Cerebellar nuclear complex (tissue), 1 donor: ENCODE data around the gene PSMD9.
"Not testable (repeated sequence)": the region's sequence is repeated elsewhere in the genome, so short reads cannot be mapped to it uniquely, and the experiment has no call there.

Experiments used
- DNase-seq, 2 experiments: peaks; one replicate each; lab custom pipeline; 2025; lab: John Stamatoyannopoulos, UW

Gene PSMD9, protein sequence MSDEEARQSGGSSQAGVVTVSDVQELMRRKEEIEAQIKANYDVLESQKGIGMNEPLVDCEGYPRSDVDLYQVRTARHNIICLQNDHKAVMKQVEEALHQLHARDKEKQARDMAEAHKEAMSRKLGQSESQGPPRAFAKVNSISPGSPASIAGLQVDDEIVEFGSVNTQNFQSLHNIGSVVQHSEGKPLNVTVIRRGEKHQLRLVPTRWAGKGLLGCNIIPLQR

DNA sequence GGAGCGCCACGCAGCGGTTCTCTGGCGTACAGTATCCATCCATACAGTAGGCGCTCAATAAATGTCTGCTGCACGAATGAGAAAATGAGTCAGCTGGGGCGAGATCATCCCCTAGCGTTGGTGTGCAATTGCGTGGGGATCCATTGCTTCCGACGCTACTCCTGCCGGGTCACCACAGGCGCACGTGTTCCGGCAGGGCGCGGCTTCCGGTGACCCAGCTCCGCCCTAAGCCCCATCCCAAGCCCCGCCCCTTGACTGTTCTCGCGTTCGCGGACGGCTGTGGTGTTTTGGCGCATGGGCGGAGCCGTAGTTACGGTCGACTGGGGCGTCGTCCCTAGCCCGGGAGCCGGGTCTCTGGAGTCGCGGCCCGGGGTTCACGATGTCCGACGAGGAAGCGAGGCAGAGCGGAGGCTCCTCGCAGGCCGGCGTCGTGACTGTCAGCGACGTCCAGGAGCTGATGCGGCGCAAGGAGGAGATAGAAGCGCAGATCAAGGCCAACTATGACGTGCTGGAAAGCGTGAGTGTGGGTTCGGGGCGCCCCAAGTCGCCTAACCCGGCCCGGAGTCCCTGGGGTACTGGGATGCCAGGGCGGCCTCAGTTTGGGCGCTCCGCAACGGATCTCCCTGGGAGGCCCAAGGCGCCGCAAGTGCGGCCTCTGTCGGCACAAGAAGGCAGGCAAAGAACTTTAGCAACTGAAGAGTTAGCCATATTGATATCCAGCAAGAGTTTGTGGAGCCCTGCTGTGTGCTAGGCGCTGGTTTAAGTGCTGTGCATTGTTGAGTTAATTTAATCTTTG lies at the start of gene PSMD9:
TSS of gene PSMD9 (plus strand) at position 313 of the 796 bp plus-strand sequence. CDS start at position 380, 67 bp downstream.
- peak; percentile 64 to 66 for DNase-seq

DNA sequence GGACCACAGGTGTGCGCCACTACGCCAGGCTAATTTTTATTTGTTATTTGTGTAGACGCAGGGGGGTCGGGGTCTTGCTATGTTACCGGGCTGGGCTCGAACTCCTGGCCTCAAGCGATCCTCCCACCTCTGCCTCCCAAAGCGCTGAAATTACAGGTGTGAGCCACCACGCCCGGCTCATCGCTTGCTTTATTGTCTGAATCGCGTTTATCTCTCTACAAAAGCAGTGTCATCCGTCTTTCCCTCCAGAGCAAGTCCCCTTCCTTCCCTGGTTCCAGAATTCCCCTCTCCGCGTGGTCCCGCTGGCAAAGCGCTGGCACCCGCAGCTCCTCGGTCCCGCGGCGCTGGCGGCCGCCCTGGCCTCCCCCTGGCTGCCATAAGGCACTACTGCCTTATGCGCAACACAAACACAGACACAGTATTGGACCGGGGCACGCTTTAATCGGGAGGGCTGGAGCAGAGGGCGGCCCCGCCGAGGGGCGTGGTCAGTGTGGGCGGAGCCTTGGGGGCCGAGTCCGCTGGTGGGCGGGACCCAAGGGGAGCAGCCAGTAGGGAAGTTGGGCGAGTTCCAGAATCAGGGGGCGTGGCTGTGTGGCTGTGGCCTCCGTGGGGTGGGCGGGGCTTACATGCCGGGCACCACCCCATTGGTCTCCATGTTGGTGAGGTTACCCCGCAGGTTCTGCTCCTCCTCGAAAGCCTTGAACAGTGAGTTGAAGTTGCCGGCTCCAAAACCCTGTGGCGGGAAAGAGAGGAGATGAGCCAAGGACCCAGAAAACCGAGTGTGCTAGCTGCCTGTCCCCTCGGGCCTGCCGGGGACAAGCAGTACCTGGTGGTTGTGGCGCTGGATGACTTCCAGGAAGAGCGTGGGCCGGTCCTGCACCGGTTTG lies 49.2 kb upstream of the PSMD9 start:
- DNase-seq, result peak; percentile 53 to 68

DNA sequence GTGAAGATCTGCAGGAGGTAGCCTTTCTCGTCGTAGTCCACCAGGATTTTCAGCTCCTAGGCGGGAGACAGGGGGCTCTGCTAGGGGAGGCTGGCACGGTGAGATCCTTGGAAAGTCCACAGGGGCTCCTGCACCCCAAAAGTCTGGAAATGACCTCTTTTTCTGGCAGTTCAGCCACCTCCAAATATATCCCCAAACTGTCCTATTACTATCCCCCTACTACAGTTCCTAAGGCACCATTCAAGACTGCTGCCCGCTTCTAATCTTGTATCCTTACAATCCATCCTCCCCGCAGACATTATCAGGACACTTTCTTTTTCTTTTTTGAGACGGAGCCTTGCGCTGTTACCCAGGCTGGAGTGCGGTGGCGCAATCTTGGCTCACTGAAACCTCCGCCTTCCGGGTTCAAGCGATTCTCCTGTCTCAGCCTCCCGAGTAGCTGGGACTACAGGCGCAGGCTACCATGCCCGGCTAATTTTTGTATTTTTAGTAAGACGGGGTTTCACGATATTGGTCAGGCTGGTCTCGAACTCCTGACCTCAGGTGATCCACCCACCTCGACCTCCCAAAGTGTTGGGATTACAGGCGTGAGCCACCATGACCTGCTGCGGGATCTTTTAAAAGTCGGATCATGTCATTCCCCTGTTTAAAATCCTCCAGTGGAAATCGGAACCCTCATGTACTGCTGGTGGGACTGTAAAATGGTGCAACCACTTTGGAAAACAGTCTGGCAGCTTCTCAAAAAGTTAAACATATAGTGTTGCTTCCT lies 48.4 kb upstream of the PSMD9 start:
- no peak for DNase-seq

DNA sequence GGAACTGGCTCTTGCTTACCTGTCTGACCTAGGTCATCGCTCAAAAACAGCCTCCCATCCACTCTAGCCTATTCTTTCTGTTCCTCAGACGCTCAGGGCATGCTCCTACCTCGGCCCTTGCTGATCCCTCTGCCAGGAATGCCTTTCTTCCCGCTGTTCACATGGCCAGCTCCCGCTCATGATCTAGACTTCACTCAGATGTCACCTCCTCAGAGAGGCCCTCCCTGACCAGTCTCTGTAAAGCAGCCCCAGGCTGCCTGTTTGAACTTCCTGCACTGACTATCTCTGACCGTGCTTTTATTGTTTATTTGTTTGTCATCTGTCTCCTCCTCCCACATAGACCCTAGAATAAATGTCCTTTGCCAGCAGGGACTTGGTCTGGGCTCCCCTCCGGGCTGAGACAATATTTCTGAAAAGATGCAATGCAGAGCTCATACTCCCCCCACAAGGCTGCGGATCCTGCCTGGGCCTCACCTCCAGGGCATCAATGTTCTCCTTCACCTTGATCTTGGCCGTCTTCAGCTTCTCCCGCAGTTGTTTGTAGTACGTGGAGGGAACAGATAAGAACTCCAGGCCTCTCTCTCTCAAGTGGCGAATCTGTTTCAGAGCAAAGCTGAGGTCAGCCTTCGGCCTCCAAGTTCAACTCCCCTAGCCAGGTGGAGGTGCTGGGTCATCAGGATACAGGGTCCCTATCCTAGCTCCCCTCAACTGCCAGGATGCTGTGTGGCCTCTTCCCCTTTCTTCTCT lies 45.2 kb upstream of the PSMD9 start:
- DNase-seq, result no peak

DNA sequence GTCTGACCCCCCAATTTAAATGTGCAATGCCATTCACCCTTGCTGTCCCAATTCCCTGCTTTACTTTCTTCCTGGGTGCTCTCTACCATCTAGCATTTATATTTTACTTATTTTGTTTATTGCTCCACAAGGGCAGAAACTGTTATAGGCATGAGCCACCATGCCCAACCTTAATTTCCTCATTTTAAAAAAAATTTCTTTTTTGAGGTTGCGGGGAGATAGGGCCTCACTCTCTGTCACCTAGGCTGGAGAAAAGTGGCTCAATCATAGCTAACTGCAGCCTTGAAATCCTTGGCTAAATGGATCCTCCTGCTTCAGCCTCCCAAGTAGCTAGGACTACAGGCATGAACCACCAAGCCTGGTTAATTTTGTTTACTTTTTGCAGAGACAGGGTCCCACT lies 42.9 kb upstream of the PSMD9 start:
- DNase-seq, result no peak

DNA sequence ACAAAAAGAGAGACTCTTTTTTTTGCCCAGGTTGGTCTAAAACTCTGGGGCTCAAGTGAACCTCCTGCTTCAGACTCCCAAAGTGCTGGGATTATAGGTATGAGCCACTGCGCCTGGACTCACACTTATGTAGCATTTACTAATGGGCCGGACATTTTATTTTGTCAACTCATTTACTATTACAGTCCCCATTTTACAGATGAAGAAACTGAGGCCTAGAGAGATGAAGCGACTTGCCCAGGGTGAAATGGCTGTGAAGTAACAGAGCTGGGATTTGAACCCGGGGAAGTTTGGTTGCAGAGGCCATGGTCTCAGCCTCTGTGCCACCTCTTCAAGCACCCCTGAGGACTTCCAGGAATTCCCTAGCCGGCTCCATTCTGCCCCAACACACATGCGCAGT lies 39.4 kb upstream of the PSMD9 start:
- no peak for DNase-seq

DNA sequence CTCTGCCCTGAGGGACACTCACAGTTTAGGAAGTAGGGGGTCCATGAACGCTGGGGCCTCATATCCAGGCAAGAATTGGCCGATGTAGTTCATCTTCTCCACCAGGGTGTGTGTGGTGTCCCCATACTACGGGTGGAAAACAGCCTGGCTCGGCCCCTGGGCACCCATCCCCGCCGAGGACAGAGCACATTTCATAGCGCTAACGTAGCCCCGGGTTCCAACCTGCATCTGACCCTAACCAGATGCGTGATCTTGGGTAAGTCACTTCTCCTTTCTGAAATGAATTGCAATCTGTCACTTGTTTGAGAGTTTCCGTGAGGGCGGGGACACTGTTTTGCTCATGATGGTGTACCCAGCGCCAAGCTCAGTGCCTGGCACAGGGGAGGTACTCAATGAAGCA lies 38.9 kb upstream of the PSMD9 start:
- no peak for DNase-seq

DNA sequence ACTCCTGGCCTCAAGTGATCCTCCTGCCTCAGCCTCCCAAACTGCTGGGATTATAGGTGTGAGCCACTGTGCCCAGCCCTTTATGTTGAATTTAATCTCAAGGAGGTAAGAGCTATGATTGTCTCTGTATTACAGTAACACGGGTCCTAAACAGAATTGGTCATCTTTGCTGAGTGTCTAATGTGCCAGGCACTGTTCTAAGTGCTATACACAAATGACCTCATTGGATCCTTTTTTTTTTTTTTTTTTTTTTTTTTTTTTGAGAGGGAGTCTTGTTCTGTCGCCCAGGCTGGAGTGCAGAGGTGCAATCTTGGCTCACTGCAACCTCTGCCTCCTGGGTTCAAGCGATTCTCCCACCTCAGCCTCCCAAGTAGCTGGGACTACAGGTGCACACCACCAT lies 36.2 kb upstream of the PSMD9 start:
- not testable (repeated sequence) for DNase-seq

DNA sequence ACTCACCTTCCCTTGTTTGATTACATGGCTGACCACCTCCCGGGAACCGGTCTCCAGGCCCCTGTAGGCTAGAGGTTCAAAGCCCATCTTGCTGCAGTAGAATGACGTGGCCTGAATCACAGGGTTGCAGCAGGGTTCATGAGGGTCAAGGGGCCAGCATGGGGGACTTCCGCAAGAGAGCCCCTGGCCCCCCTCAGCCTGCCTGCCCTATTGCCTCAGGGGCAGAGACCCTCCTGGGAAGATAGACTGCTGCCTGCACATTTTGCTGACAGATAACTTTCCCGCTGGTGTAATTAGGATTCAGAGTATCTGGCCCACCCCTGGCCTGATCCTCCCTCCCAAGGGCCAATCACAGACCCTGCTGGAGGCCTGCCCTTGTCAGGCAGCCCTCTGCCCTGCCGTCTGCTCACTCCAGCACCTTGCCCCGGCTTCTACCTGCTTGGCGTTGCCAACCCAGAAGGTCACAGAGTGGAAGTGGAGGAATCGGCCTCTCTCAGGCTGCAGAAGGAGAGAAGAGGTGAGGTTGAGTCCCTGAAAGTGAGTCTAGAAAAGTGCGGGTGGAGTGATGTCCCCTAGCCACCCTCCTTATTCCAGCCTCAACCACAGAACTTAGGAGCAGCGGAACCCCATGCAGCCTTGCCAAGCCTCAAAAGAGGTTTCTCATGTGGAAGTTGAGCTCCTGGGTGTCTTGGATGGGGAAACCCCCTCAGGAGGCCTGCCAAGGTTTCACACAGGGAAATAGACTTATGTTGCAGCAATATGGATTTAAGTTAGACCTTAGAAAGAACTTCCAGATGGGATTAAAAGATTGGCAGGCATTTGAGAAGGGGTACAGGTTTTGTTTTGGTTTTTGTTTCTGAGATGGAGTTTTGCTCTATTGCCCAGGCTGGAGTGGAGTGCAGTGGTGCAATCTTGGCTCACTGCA lies 31.0 kb upstream of the PSMD9 start:
- no peak for DNase-seq

DNA sequence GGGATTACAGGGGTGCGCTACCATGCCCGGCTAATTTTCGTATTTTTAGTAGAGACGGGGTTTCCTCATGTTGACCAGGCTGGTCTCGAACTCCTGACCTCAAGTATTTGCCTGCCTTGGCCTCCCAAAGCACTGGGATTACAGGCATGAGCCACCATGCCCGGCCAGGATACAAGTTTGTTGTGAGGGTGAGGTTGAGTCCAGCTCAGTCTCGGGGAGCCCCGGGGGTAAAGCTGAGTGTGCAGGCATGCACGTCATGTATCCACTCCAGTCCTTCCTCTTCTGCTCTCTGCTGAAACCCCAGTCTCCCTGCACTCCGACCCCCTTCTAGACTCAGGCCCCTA lies 30.3 kb upstream of the PSMD9 start:
- DNase-seq, result no peak

DNA sequence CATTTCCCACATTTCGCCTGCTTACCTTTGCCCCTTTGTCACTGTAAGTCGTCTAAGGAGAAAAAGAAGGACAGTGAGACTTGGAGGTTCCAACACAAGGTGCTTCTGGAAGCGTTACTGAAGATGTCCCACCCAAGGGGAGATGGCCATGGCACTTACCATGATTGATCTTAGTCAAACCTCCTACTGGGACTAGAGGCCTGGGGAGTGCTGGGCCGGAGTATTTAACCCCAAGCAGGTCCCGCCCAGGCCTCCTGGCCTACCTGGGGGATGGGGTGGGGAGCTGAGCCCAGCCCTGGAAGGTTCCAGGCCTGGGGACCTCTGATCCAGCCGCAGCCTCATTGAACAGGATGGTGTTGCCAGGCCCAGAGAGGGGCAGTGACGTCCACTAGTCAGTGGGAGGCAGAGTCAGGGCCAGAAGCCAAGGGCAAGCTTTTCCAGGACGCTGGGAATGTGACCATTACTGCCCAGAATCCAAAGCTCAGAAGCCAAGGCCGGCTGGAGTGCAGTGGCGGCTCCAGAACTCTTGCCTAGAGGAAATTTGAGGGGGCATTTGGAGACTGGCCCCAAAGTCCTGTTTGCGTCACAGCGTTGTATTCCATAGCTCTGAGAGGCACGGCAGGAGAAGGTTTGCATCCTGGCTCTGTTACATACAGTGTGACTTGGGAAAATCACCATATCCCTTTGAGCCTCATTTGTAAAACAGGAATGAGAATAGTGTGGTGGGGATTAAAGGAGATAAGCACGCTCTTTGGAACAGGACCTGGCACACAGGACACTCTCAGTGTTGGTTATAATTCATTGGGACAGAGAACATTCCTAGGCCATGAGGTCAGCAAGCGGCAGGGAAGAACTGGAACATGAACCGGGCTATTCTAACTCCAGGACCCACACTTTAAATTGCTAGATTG lies 29.7 kb upstream of the PSMD9 start, which contains the start of gene HPD:
TSS of gene HPD (minus strand) at position 198 of the 911 bp plus-strand sequence. CDS start at position 162, 36 bp downstream.
- no peak for DNase-seq

DNA sequence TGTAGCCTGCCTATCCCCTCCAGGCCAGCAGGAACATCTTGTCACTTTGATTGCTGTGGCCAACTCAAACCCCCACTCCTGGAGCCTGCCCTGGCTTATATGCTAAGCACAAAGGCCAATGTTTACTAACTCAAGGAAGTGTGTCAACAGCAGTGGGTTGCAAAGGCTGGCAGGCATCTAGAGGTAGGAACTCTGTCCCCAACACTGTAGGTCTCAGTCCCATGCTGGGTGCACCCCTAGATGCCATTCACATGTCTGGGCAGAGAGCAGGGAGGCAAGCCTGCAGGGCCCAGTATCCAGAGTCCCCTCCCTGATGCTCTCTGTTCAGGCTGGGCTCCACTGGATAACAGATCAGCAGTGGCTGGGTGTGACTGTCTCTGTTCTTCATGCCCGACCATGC lies 28.3 kb upstream of the PSMD9 start:
- DNase-seq, result no peak

DNA sequence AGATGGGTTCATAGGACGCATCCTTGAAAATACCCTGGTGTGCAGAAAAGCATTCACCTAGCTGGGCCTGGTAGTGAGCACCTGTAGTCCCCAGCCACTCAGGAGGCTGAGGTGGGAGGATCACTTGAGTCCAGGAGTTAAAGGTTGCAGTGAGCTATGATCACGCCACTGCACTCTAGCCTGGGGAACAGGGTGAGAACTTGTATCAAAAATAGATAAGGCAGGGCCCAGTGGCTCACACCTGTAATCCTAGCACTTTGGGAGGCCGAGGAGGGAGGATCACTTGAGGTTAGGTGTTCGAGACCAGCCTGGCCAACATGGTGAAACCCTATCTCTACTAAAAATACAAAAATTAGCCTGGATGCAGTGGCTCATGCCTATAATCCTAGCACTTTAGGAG lies 27.9 kb upstream of the PSMD9 start:
- DNase-seq, result not testable (repeated sequence)

DNA sequence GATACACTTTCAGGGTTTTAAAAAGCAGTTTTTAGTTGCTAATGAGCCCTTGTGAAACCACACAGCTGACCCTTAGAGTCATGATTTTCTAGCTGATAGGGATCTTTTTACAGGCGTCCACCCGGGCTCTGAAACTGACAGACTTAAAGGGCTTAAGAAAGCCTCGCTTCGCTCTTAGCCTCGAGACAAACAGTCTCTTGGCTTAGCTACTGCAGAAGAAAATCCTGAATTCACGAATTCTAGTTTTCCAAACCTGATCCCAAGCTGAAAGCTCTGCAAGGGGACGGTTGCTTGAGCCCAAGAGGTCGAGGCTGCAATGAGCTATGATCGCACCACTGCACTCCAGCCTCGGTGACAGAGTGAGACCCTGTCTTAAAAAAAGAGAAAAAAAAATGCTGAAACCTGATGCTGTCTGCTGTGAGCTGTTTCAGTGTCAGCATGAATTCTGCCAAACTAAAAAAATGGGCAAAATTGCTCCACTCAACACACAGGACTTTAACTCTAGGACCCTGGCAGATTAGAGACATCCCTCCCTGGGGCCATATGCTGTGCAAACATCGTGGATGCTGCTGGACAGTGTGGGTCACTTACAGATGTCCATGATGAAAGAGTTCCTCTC lies 26.8 kb upstream of the PSMD9 start:
- DNase-seq, result no peak

DNA sequence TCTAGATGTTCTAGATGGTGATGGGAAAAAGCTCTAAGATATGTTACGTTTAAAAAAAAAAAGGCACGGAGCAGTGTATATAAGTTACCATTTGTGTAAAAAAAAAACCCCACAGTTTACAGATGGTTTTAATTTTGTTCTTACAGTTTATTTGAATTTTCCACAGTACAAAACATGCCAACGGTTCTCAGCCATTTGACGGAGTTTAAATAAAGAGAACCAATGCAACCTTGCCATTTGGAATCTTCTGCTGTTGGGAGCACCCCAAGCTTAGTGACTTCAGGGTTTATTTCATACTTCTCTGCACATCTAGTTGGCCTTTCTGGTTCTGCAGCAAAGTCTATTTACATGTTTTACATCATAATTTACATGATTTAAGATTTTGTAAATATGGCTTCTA lies 22.3 kb upstream of the PSMD9 start:
- no peak for DNase-seq

DNA sequence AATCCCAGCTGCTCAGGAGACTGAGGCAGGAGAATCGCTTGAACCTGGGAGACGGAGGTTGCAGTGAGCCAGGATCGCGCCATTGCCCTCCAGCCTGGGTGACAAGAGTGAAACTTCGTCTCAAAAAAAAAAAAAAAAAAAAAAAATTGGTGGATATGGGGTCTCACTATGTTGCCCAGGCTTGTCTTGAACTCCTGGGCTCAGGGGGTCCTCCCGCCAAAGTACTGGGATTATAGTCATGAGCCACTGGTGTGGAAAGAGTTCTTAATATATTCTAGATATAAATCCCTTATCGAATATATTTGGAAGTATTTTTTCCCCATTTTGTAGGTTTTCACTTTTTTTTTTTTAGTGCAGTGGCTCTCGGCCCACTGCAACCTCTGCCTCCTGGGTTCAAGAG lies 19.4 kb upstream of the PSMD9 start:
- DNase-seq, result not testable (repeated sequence)

DNA sequence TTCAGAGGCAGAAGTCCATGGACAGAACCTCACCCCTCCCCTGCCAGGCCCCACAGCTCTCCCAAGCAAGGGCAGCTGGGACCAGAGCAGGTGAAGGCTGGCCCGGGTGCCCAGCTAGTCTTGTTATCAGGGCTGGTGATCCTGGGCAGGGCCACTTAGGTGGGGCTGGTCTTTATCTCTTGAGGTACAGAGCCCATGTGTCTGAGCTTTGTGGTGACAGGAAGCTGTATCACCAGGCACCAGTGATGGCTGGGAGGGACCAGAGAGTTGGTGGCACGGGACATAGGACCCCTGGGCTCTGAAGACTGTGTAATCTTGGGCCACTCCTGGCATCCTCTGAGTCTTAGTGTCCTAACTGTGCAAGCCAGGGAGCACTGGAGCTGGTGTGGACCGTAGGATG lies 17.1 kb upstream of the PSMD9 start:
- DNase-seq, result no peak

DNA sequence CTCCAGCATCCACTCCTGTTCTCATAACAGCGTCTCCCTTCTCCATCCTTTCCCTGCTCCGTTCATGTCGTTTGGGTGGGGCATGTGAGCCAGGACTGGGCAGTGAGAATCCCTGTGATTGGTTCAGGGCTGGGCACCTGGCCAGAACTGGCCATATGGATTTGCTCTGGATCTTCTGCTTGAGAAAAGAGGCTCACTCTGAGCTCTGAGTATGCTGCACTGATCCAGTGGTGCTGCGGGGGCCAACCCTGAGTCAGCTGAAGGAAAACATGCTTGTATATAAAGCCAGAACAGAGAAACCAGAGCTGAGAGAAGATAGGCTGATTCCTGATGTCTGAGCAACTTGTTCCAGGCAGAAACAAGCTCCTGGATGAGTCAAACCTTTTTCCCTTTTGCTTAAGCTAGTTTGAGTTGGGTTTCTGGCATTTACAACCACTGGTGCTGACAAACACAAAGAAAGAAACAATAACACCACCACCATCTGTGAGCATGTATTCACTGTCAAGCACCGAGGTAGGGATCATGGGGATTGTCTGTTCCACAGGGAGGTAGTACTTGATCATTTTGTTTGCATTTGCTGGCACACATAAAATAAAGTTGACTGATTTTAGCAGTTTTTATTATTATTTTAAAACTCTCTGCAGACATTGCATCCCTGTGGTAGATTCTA lies 15.9 kb upstream of the PSMD9 start:
- DNase-seq, result peak; percentile 28 to 53
